ENCODE results near the gene TRIM34.
"Not testable (repeated sequence)": the region's sequence is repeated elsewhere in the genome, so short reads cannot be mapped to it uniquely, and the experiment has no call there.

TRIM34 gene

GRCh38 chr11:5684646-5685362 lies 60.0 kb downstream of the TRIM34 start, which contains the start of gene TRIM5:
Gene TRIM5, minus strand, starts transcription at chr11:5685074. Its CDS starts 4,897 bp downstream, at chr11:5680177.
- peak; percentile 94 to 95 for DNase-seq (ENCODE audit: low read depth in 2 of 2)

GRCh38 chr11:5686426-5686825 lies 61.6 kb downstream of the TRIM34 start:
- no peak for DNase-seq (ENCODE audit: low read depth in 2 of 2)

- DNase-seq (ENCODE audit: low read depth in 2 of 2) = no peak
Observed at GRCh38 chr11:5688482-5688881, 63.7 kb downstream of the TRIM34 start.

GRCh38 chr11:5689551-5689983 lies 64.8 kb downstream of the TRIM34 start, which contains the start of gene TRIM22:
Gene TRIM22, plus strand, starts transcription at chr11:5689790. Its CDS starts 6,443 bp downstream, at chr11:5696233.
- DNase-seq (ENCODE audit: low read depth in 2 of 2) = peak; percentile 37 to 43

- no peak for DNase-seq (ENCODE audit: low read depth in 2 of 2)
Observed at GRCh38 chr11:5690216-5690615, 65.4 kb downstream of the TRIM34 start.

GRCh38 chr11:5690736-5691135 lies 65.9 kb downstream of the TRIM34 start:
- DNase-seq (ENCODE audit: low read depth in 2 of 2) = no peak

GRCh38 chr11:5691238-5691963 lies 66.6 kb downstream of the TRIM34 start:
- not testable (repeated sequence) for DNase-seq (ENCODE audit: low read depth in 2 of 2)

GRCh38 chr11:5691964-5692361 lies 67.2 kb downstream of the TRIM34 start:
- no peak for DNase-seq (ENCODE audit: low read depth in 2 of 2)

Measured in fibroblast of skin of left quadriceps (primary cell).